ENCODE results near the gene NEMP2.
"Not testable (repeated sequence)": the region's sequence is repeated elsewhere in the genome, so short reads cannot be mapped to it uniquely, and the experiment has no call there.

NEMP2 gene

GRCh38 chr2:190488516-190489233 lies 45.8 kb downstream of the NEMP2 start:
- no peak for DNase-seq

GRCh38 chr2:190486037-190486623 lies 48.4 kb downstream of the NEMP2 start:
- DNase-seq = no peak

- no peak for DNase-seq
Measured at GRCh38 chr2:190482451-190482850, 52.1 kb downstream of the NEMP2 start.

- DNase-seq = no peak
Measured at GRCh38 chr2:190481339-190481738, 53.2 kb downstream of the NEMP2 start.

- DNase-seq = no peak
Measured at GRCh38 chr2:190478572-190479195, 55.8 kb downstream of the NEMP2 start.

- DNase-seq = no peak
Measured at GRCh38 chr2:190477661-190478454, 56.7 kb downstream of the NEMP2 start.

GRCh38 chr2:190470256-190470826 lies 64.2 kb downstream of the NEMP2 start:
- no peak for DNase-seq

GRCh38 chr2:190469771-190470170 lies 64.8 kb downstream of the NEMP2 start:
- DNase-seq = no peak

- DNase-seq = no peak
Measured at GRCh38 chr2:190468814-190469569, 65.5 kb downstream of the NEMP2 start.

- not testable (repeated sequence) for DNase-seq
Measured at GRCh38 chr2:190468354-190468753, 66.2 kb downstream of the NEMP2 start.

GRCh38 chr2:190467575-190468083 lies 66.9 kb downstream of the NEMP2 start:
- DNase-seq = no peak

- no peak for DNase-seq
Measured at GRCh38 chr2:190466819-190467446, 67.6 kb downstream of the NEMP2 start.

- DNase-seq = no peak
Measured at GRCh38 chr2:190465060-190465459, 69.5 kb downstream of the NEMP2 start.

GRCh38 chr2:190462611-190463010 lies 71.9 kb downstream of the NEMP2 start:
- no peak for DNase-seq

GRCh38 chr2:190462181-190462580 lies 72.3 kb downstream of the NEMP2 start:
- DNase-seq = no peak

- DNase-seq = no peak
Measured at GRCh38 chr2:190460487-190460886, 74.0 kb downstream of the NEMP2 start.

- DNase-seq = no peak
Measured at GRCh38 chr2:190459881-190460280, 74.6 kb downstream of the NEMP2 start.

- no peak for DNase-seq
Measured at GRCh38 chr2:190458352-190459107, 76.0 kb downstream of the NEMP2 start.

GRCh38 chr2:190457256-190457655 lies 77.3 kb downstream of the NEMP2 start:
- no peak for DNase-seq

- no peak for DNase-seq
Measured at GRCh38 chr2:190456833-190457232, 77.7 kb downstream of the NEMP2 start.

Measured in T-helper 2 cell (primary cell).